Tibial artery (tissue), 4 donors: Measurements from ENCODE around the gene UBR7.
"Not testable (repeated sequence)": the region's sequence is repeated elsewhere in the genome, so short reads cannot be mapped to it uniquely, and the experiment has no call there.

ENCODE experiments used
- DNase-seq, 2 donors: peaks; one replicate each; pipeline ENCODE4 v3.0.0-alpha.2; 2019
- H3K27ac ChIP-seq, 2 donors: fragments of 200-600 bp; sonication (generic) in 1 of 2; 1 replicate in 1 of 2; 2 replicates in 1 of 2; pipeline ENCODE4 v1.5.1; 2018 to 2019; ENCODE audit warnings: mild to moderate bottlenecking in 1 of 2
- H3K27me3 ChIP-seq, 2 donors: fragments of 200-600 bp; sonication (generic) in 1 of 2; one replicate each; pipeline versions ENCODE4 v1.5.1 to v1.6.0; 2016 to 2019
- H3K36me3 ChIP-seq, 3 donors: fragments of 200-600 bp; sonication (generic) in 2 of 3; one replicate each; pipeline ENCODE4 v1.5.1; 2016 to 2019; ENCODE audit warnings: mild to moderate bottlenecking in 2 of 3
- H3K4me1 ChIP-seq, 4 donors: fragments of 200-600 bp; sonication (generic) in 2 of 4; 1 replicate in 3 of 4; 2 replicates in 1 of 4; pipeline ENCODE4 v1.5.1; 2016 to 2019
- H3K4me3 ChIP-seq, 2 donors: fragments of 200-600 bp; sonication (generic) in 1 of 2; 1 replicate in 1 of 2; 2 replicates in 1 of 2; pipeline ENCODE4 v1.5.1; 2018 to 2019; ENCODE audit warnings: mild to moderate bottlenecking in 2 of 2
- H3K9me3 ChIP-seq, 3 donors: fragments of 200-600 bp; sonication (generic) in 1 of 3; one replicate each; pipeline ENCODE4 v1.5.1; 2016 to 2019
- intact Hi-C: fragments of 100-400 bp; cut with DNase I; formaldehyde crosslinking; loops from one replicate; pipeline ENCODE4 v1.15.0; 2023; ENCODE audit warnings: low total_unique reads
- TF ChIP-seq, protein P1 (sequence below), 2 experiments: fragments of 200-600 bp in 1 of 2; fragments of 450-650 bp in 1 of 2; IDR thresholded peaks; one replicate each; pipeline ENCODE4 v1.5.1; 2017 to 2019; ENCODE audit warnings: antibody characterized with exemption in 2 of 2, mild to moderate bottlenecking in 1 of 2, moderate library complexity in 1 of 2

UBR7 gene

GRCh38 chr14:93169619-93170018 is 37.4 kb upstream of the UBR7 start:
- H3K27ac ChIP-seq, H3K36me3 ChIP-seq, DNase-seq, H3K4me1 ChIP-seq, H3K4me3 ChIP-seq, H3K9me3 ChIP-seq: not testable (repeated sequence)
- H3K27me3 ChIP-seq: peaks cover 0 to 12% of the 10 kb centered on the region in 2 donors
- intact Hi-C loops: loop anchor here (10.0 kb wide), 1 partner anchor 215 kb away; no protein-coding TSS in a partner anchor

DNA sequence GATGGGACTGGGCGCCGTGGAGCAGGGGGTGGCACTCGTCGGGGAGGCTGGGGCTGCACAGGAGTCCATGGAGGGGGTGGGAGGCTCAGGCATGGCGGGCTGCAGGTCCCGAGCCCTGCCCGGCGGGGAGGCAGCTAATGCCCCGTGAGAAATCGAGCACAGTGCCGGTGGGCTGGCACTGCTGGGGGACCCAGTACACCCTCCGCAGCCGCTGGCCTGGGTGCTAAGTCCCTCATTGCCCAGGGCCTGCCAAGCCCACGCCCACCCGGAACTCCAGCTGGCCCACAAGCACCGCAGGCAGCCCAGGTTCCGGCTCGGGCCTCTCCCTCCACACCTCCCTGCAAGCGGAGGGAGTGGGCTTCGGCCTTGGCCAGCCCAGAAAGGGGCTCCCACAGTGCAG is 36.9 kb upstream of the UBR7 start:
- H3K27me3 ChIP-seq: peaks cover 0 to 14% of the 10 kb centered on the region in 2 donors
- H3K9me3 ChIP-seq, H3K27ac ChIP-seq, H3K36me3 ChIP-seq, H3K4me1 ChIP-seq, DNase-seq, H3K4me3 ChIP-seq: not testable (repeated sequence)
- intact Hi-C loops: loop anchor here (10.0 kb wide), 1 partner anchor 215 kb away; no protein-coding TSS in a partner anchor

DNA sequence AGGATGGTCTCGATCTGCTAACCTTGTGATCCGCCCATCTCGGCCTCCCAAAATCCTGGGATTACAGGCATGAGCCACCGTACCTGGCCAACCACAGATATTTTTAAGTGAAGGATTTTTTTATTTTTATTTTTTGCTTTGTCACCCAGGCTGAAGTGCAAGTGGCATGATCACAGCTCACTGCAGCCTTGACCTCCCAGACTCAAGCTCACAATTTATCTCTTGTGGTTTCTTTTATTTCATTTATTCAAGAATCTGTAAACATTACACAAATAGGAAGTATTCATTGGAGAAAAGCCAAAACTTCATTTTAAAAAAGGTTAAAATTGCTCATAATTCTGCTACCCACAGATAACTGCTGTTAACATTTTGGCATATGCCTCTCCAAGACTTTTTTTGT is 35.7 kb upstream of the UBR7 start:
- H3K9me3 ChIP-seq: no peaks in the 10 kb centered on the region
- H3K36me3 ChIP-seq: no peaks in the 10 kb centered on the region
- no peak overlapping the region for H3K4me3 ChIP-seq
- no peak overlapping the region for H3K27ac ChIP-seq
- intact Hi-C loops: loop anchor here (10.0 kb wide), 1 partner anchor 217 kb away; no protein-coding TSS in a partner anchor
- TF ChIP-seq, protein P1, sequence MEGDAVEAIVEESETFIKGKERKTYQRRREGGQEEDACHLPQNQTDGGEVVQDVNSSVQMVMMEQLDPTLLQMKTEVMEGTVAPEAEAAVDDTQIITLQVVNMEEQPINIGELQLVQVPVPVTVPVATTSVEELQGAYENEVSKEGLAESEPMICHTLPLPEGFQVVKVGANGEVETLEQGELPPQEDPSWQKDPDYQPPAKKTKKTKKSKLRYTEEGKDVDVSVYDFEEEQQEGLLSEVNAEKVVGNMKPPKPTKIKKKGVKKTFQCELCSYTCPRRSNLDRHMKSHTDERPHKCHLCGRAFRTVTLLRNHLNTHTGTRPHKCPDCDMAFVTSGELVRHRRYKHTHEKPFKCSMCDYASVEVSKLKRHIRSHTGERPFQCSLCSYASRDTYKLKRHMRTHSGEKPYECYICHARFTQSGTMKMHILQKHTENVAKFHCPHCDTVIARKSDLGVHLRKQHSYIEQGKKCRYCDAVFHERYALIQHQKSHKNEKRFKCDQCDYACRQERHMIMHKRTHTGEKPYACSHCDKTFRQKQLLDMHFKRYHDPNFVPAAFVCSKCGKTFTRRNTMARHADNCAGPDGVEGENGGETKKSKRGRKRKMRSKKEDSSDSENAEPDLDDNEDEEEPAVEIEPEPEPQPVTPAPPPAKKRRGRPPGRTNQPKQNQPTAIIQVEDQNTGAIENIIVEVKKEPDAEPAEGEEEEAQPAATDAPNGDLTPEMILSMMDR (IDR thresholded peaks at IDR 0.05): no peak
- no peaks in the 10 kb centered on the region for H3K4me1 ChIP-seq
- DNase-seq: no peak
- peaks cover 0 to 14% of the 10 kb centered on the region in 2 donors for H3K27me3 ChIP-seq

DNA sequence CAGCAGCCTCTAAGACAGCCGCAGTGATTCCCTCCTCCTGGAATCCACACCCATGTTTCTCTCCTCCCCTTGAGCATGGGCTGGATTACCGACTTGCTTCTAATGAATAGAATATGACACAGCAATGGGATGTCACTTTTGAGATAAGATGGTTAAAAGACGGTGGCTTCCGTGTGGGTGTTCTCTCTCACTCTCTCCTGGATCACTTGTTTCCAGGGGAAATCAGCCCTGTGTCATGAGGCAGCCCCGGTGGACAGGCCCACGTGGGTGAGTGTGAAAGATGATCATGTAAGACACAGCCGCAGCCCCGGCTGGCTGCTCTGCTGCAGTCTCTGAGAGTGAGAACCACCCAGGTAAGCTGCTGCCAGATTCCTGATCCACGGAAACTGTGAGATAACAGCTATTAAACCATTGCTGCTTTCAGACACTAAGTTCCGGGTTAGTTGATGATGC is 33.1 kb upstream of the UBR7 start:
- H3K4me1 ChIP-seq: no peaks in the 10 kb centered on the region
- H3K36me3 ChIP-seq: no peaks in the 10 kb centered on the region
- H3K27me3 ChIP-seq: peaks cover 0 to 14% of the 10 kb centered on the region in 2 donors
- H3K9me3 ChIP-seq: no peaks in the 10 kb centered on the region
- intact Hi-C loops: loop anchor here (10.0 kb wide), 1 partner anchor 219 kb away; no protein-coding TSS in a partner anchor
- TF ChIP-seq, protein P1 (IDR thresholded peaks at IDR 0.05): no peak
- no peak for DNase-seq
- H3K4me3 ChIP-seq: no peak overlapping the region
- H3K27ac ChIP-seq: no peak overlapping the region

- intact Hi-C loops: loop anchor here (10.0 kb wide), 1 partner anchor 220 kb away; no protein-coding TSS in a partner anchor
- H3K27me3 ChIP-seq: peaks cover 0 to 14% of the 10 kb centered on the region in 2 donors
- H3K4me1 ChIP-seq, H3K4me3 ChIP-seq, H3K36me3 ChIP-seq, DNase-seq, H3K27ac ChIP-seq, H3K9me3 ChIP-seq: not testable (repeated sequence)
These were observed 32.3 kb upstream of the UBR7 start for GRCh38 chr14:93174731-93175130.

DNA sequence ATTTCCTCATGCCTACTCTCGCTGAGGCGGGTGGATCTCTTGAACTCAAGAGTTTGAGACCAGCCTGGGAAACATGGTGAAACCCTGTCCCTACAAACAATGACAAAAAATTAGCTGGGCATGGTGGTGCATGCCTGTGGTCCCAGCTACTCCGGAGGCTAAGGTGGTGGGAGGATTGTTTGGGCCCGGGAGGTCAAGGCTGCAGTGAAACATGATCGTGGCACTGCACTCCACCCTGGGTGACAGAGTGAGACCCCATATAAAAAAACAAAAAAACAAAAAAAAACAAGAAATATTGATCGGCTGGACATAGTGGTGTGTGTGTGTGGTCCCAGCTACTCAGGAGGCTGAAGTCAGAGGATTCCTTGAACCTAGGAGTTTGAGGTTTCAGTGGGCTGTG is 31.6 kb upstream of the UBR7 start:
- H3K9me3 ChIP-seq: no peaks in the 10 kb centered on the region
- no peaks in the 10 kb centered on the region for H3K4me1 ChIP-seq
- H3K27me3 ChIP-seq: peaks cover 0 to 14% of the 10 kb centered on the region in 2 donors
- no peaks in the 10 kb centered on the region for H3K36me3 ChIP-seq
- intact Hi-C loops: loop anchor here (10.0 kb wide), 1 partner anchor 221 kb away; no protein-coding TSS in a partner anchor
- no peak overlapping the region for H3K27ac ChIP-seq
- TF ChIP-seq, protein P1 (IDR thresholded peaks at IDR 0.05): no peak
- H3K4me3 ChIP-seq: no peak overlapping the region
- no peak for DNase-seq

DNA sequence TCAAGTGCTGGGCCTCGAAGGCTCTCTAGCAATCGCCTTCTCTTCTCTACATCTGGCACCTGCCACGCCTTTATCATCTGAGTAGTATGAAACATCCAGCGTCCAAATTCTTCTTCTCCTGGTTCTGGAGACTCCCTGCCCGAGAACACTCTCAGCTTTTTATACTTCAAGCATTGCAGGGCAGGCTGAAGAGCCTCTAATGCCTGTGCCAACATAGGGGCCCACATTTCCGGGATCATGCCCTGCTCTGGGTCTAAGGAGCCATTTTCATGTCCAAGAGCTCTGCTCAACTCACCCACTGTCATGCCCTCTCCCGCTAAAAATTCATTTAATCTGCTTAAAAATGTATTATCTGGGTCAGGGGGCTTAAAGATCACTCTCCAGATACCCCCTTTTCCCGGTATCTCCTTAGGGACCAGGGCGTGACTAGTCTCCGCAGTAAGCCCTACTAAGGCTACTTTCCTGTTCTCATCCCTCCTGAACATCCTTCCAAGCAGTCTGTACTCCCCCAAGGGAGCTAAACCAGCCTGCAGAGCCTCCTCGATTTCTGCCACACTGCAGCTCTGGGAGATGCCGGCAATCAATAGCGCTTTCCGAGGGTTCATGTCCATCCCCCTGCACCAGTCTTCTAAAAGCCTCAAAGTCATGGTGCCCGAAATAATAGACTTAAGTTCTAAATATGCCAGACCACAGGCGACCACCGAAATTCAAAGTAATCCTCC is 23.3 kb upstream of the UBR7 start:
- TF ChIP-seq, protein P1 (IDR thresholded peaks at IDR 0.05): no peak
- no peak for DNase-seq
- intact Hi-C loops: no loop called here
- no peaks in the 10 kb centered on the region for H3K27me3 ChIP-seq
- no peaks in the 10 kb centered on the region for H3K9me3 ChIP-seq
- H3K4me3 ChIP-seq: peak overlapping the region; percentile 64 to 97
- H3K4me1 ChIP-seq: peaks cover 0 to 32% (median 22%) of the 10 kb centered on the region in 4 donors
- peaks cover 4 to 25% (median 14%) of the 10 kb centered on the region in 3 donors for H3K36me3 ChIP-seq
- peak overlapping the region; percentile 85 to 94 for H3K27ac ChIP-seq
